HFF-Myc (cell line): ENCODE data around the gene CELF2.

Experiments used
- DNase-seq: peaks from one replicate; pipeline ENCODE4 v3.0.0-alpha.2; 2011; ENCODE audit warnings: low read depth; ENCODE audit errors: extremely low read depth
- H3K4me3 ChIP-seq: replicated peaks from 2 replicates; pipeline ENCODE4 v1.5.1; 2011; ENCODE audit warnings: low read depth, mild to moderate bottlenecking, control low read depth, low read length
- TF ChIP-seq, protein P1 (sequence below): IDR thresholded peaks from 2 replicates; pipeline ENCODE4 v1.5.1; 2012; ENCODE audit warnings: mild to moderate bottlenecking, low read depth, low read length, control low read depth; ENCODE audit errors: missing control alignments

The CELF2 gene

DNA sequence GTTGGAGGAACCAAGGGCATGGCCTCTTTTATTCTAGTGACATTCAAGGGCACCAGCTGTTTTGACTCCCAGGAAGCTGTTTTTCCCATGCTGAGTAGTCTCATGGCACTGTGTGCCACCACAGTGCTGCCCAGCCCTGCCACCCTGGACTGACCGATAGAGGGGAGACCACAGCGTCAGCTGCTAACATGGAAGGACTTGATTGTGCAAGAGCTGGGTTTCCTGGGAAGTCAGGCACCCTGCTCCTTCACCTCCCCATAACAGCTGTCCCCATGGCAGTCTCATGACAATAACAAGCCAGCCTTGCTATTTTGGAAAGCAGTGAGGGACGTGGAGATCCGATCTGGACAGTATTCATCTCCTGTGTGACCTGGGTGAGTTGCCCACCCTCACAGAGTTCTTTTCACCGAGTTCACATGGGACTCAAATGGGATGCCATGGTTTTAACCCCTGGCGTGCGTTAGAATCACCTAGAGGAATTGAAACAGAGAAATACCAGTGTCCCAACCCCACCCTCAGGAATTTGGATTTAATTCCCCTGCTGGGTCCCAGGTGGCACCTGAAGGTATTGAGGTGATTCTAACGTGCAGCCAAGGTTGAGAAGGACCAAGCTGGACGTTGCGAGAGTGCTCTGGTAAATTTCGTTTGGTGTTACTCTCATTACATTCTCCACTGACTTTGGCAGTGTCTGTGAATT, 174.8 kb downstream of the CELF2 start:
- H3K4me3 ChIP-seq: no peak overlapping the region
- TF ChIP-seq, protein P1, sequence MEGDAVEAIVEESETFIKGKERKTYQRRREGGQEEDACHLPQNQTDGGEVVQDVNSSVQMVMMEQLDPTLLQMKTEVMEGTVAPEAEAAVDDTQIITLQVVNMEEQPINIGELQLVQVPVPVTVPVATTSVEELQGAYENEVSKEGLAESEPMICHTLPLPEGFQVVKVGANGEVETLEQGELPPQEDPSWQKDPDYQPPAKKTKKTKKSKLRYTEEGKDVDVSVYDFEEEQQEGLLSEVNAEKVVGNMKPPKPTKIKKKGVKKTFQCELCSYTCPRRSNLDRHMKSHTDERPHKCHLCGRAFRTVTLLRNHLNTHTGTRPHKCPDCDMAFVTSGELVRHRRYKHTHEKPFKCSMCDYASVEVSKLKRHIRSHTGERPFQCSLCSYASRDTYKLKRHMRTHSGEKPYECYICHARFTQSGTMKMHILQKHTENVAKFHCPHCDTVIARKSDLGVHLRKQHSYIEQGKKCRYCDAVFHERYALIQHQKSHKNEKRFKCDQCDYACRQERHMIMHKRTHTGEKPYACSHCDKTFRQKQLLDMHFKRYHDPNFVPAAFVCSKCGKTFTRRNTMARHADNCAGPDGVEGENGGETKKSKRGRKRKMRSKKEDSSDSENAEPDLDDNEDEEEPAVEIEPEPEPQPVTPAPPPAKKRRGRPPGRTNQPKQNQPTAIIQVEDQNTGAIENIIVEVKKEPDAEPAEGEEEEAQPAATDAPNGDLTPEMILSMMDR: no peak
- no peak for DNase-seq

DNA sequence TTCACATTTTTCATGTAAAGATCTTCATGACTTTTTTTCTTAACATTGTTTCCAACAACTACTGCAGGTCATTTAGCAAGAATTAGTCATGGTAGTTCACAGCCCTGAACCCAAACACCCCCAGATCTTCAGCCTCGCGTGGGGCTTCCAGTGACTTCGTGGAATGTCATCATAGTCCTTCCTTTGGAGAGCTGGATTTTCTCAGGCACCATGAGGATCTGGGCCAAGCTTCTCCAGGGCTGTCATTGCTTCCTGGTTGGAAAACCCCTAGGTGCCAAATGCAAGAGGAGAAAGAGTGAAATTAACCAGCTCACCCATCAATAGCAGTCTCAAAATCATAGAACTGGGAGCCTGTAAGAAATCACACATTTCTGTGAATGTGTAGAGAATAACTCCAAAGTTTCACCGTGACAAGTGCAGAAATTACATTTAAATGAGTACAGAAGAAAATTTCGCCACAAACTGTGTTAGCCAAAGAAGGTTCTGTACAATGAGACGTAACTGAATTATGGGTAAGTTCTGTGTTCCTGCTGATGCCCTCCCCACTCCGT, 175.4 kb downstream of the CELF2 start:
- H3K4me3 ChIP-seq: no peak overlapping the region
- no peak for DNase-seq
- TF ChIP-seq, protein P1: no peak

DNA sequence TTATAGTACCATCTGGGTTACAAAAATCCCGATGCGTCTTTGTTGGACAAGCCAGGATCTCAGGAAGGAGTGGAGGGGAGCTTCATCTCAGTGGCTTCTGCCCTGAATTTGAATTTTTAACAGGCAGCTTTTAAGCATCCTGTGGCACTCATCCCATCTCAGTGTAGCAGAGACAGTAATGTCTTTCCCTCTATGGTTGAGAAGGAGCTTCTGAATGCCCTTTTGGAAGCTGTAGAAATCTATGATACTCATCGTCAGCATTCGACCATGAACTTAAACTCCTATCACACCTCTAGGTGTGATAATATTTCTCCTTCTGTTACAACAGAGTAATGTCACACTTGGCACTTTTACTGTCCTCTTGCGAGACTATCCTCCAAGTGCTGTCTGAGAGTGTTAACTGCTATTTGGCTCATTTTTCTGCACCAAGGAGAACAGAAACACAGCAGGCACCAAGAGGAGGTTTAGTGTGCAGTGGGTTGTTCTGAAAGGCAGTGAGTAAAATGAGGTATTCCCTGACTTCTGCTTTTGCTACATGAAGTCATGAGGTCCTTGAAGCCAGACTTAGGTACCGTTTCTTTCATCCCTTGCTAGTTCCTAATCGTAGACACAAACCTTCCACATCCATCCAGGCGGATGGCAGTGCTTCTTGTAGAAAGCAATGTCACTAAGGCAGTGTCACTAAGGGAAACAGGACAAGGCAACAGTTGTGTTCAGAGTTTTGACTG, 177.4 kb downstream of the CELF2 start:
- no peak overlapping the region for H3K4me3 ChIP-seq
- TF ChIP-seq, protein P1: no peak
- DNase-seq: no peak

DNA sequence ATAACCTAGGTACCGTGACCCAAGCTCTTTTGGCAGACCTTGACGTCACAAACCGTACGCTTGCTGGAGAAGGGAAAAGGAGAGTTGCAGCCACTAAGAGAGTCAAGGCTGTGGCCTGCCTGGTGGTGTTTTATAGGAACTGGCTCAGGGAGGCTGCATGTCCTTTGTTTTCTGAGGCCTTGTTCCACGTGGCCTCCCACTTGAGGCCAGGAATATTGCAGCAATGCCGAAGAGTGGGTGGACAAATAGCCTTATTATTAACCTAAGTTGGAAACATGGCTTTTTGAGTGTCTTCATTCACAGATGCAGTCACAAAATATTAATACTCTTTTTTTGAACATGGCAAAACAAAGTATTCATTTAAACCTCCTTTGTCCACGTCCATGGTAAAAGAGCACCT, 178.0 kb downstream of the CELF2 start:
- no peak for DNase-seq
- no peak overlapping the region for H3K4me3 ChIP-seq
- TF ChIP-seq, protein P1: no peak

DNA sequence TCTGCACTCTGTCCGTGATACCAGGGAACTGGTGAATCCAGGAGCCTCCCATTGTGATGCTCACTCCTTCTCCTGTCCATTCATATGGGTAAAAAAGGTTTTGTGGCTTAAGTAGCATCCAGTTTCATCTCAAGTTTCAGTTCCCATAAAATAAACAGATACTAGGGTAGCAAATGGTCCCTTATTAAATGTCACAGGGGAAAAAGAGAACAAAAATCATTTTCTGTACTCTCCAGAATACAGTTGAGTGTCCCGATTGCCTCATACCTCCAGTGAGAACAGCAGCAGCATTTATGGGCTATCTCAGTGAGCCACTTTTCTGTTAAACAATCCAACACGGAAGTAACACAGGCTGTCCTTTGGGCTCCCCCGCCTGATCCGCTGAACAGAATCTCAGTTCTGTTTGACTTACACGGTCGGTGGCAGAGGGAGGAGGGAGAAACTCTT, 179.6 kb downstream of the CELF2 start:
- TF ChIP-seq, protein P1: no peak
- H3K4me3 ChIP-seq: no peak overlapping the region
- DNase-seq: no peak

DNA sequence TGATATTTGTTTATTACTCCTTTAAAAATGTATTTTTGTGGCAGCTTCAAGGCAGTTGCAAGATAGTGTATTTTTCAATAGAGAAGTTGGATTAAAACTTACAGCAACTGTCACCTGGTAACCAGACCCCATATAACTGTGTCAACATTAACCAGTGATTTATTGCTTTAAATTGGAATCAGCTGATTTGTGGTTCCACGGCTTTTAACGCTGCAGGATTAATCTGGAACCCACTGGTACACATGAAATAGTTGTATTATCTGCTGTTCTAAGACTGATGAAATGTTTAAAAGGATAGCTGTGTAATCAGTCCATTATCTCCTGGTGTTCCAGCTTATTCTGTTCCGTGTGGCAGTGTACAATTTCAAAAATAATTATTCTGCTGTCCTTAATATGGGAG, 180.2 kb downstream of the CELF2 start:
- no peak overlapping the region for H3K4me3 ChIP-seq
- no peak for DNase-seq
- TF ChIP-seq, protein P1: no peak
